ENCODE measurements around the gene FHOD1. TPM values are rescaled to one million over a fixed set of nuclear protein-coding genes. Genes with fewer than 3 reads are reported as not detected.

The FHOD1 gene
- total RNA-seq, 1 experiment from 2014 or later, result 45.5 TPM

GRCh38 chr16:67190041-67190440 is 57.2 kb downstream of the FHOD1 start, which contains the start of gene EXOC3L1:
Gene EXOC3L1, minus strand, starts transcription at chr16:67190136. Its CDS starts 460 bp downstream, at chr16:67189676.
- H3K4me3 ChIP-seq (ENCODE audit: low read length), result no peak within 1 kb of the TSS
- CTCF ChIA-PET, result no interaction called here
- H4K20me1 ChIP-seq (ENCODE audit: low read length), result no peaks in the 10 kb centered on the region; the same call in 1 of the 2 replicates
- H3K4me2 ChIP-seq (ENCODE audit: low read length), result no peak within 1 kb of the TSS
- TF ChIP-seq EZH2phosphoT487 (IDR thresholded peaks at IDR 0.05; ENCODE audit: borderline replicate concordance, low read length) (no peak), CTCF (conservative IDR thresholded peaks at IDR 0.05; ENCODE audit: low read depth, low read length) (no peak), EZH2 (IDR thresholded peaks at IDR 0.05; ENCODE audit: low read length, unreplicated experiment) (no peak)
- no peak within 1 kb of the TSS for H3K9ac ChIP-seq (ENCODE audit: low read length)
- no peaks in the 10 kb centered on the region for H3K9me2 ChIP-seq (replicated peaks; ENCODE audit: low read length)
- no peak for ATAC-seq
- intact Hi-C loops (cut with micrococcal nuclease), result loop anchor here (10.0 kb wide), 1 partner anchor 55 kb away; the partner anchor contains the start of genes FHOD1 and SLC9A5
- H3F3A ChIP-seq (ENCODE audit: low read length, unreplicated experiment), result no peaks in the 10 kb centered on the region
- H3K9me3 ChIP-seq (ENCODE audit: low read length), result no peaks in the 10 kb centered on the region
- H3K27ac ChIP-seq (ENCODE audit: low read length), result no peak within 1 kb of the TSS
- peaks cover 8% of the 10 kb centered on the region; the same call in 1 of the 2 replicates for H3K36me3 ChIP-seq (ENCODE audit: low read depth, low read length)
- peaks cover 30% of the 10 kb centered on the region for H3K79me2 ChIP-seq (ENCODE audit: low read length)
- no peaks in the 10 kb centered on the region for H3K27me3 ChIP-seq (ENCODE audit: low read length)
- BruUV-seq (replicated peaks), result no TSS peak
- H3K4me1 ChIP-seq (ENCODE audit: insufficient read depth, low read length), result peaks cover 26% of the 10 kb centered on the region
- POLR2A ChIA-PET (ENCODE audit: unreplicated experiment), result no interaction called here
- H2AFZ ChIP-seq (ENCODE audit: low read length), result no peak within 1 kb of the TSS
- no peak for DNase-seq

GRCh38 chr16:67188798-67189197 is 58.5 kb downstream of the FHOD1 start:
- H3K36me3 ChIP-seq (ENCODE audit: low read depth, low read length), result peaks cover under 1% of the 10 kb centered on the region; the same call in 1 of the 2 replicates
- H3K9ac ChIP-seq (ENCODE audit: low read length), result no peak overlapping the region
- H3K9me2 ChIP-seq (replicated peaks; ENCODE audit: low read length), result no peaks in the 10 kb centered on the region
- H3F3A ChIP-seq (ENCODE audit: low read length, unreplicated experiment), result no peaks in the 10 kb centered on the region
- H4K20me1 ChIP-seq (ENCODE audit: low read length), result no peaks in the 10 kb centered on the region; the same call in 1 of the 2 replicates
- no peak for TF ChIP-seq EZH2phosphoT487 (IDR thresholded peaks at IDR 0.05; ENCODE audit: borderline replicate concordance, low read length)
- TF ChIP-seq CTCF (conservative IDR thresholded peaks at IDR 0.05; ENCODE audit: low read depth, low read length), result no peak
- TF ChIP-seq EZH2 (IDR thresholded peaks at IDR 0.05; ENCODE audit: low read length, unreplicated experiment), result no peak
- ATAC-seq, result no peak
- no peak overlapping the region for H3K4me3 ChIP-seq (ENCODE audit: low read length)
- DNase-seq, result no peak
- POLR2A ChIA-PET (ENCODE audit: unreplicated experiment), result no interaction called here
- peaks cover 30% of the 10 kb centered on the region for H3K4me1 ChIP-seq (ENCODE audit: insufficient read depth, low read length)
- no peak overlapping the region for H2AFZ ChIP-seq (ENCODE audit: low read length)
- H3K27me3 ChIP-seq (ENCODE audit: low read length), result no peaks in the 10 kb centered on the region
- no peak overlapping the region for H3K27ac ChIP-seq (ENCODE audit: low read length)
- no peaks in the 10 kb centered on the region for H3K9me3 ChIP-seq (ENCODE audit: low read length)
- peaks cover 18% of the 10 kb centered on the region for H3K79me2 ChIP-seq (ENCODE audit: low read length)
- BruUV-seq (replicated peaks), result no TSS peak
- intact Hi-C loops (cut with micrococcal nuclease), result no loop called here
- CTCF ChIA-PET, result no interaction called here
- H3K4me2 ChIP-seq (ENCODE audit: low read length), result no peak overlapping the region

GRCh38 chr16:67188323-67188722 is 59.0 kb downstream of the FHOD1 start:
- H2AFZ ChIP-seq (ENCODE audit: low read length), result no peak overlapping the region
- ATAC-seq (no peak), DNase-seq (no peak)
- BruUV-seq (replicated peaks), result no TSS peak
- peaks cover 14% of the 10 kb centered on the region for H3K79me2 ChIP-seq (ENCODE audit: low read length)
- H3K4me2 ChIP-seq (ENCODE audit: low read length), result no peak overlapping the region
- peaks cover 26% of the 10 kb centered on the region for H3K4me1 ChIP-seq (ENCODE audit: insufficient read depth, low read length)
- no peak overlapping the region for H3K27ac ChIP-seq (ENCODE audit: low read length)
- ChIA-PET POLR2A (ENCODE audit: unreplicated experiment) (no interaction called here), CTCF (no interaction called here)
- no peaks in the 10 kb centered on the region for H3K9me3 ChIP-seq (ENCODE audit: low read length)
- no peak overlapping the region for H3K4me3 ChIP-seq (ENCODE audit: low read length)
- intact Hi-C loops (cut with micrococcal nuclease), result no loop called here
- no peak overlapping the region for H3K9ac ChIP-seq (ENCODE audit: low read length)
- H3K27me3 ChIP-seq (ENCODE audit: low read length), result no peaks in the 10 kb centered on the region
- H3K36me3 ChIP-seq (ENCODE audit: low read depth, low read length), result no peaks in the 10 kb centered on the region
- H3F3A ChIP-seq (ENCODE audit: low read length, unreplicated experiment), result no peaks in the 10 kb centered on the region
- TF ChIP-seq EZH2phosphoT487 (IDR thresholded peaks at IDR 0.05; ENCODE audit: borderline replicate concordance, low read length) (no peak), CTCF (conservative IDR thresholded peaks at IDR 0.05; ENCODE audit: low read depth, low read length) (no peak), EZH2 (IDR thresholded peaks at IDR 0.05; ENCODE audit: low read length, unreplicated experiment) (no peak)
- no peaks in the 10 kb centered on the region; the same call in 1 of the 2 replicates for H4K20me1 ChIP-seq (ENCODE audit: low read length)
- no peaks in the 10 kb centered on the region for H3K9me2 ChIP-seq (replicated peaks; ENCODE audit: low read length)
